Mammary epithelial cell (primary cell): ENCODE measurements around the gene TCF12.

ENCODE experiments used
- CTCF ChIP-seq, 2 donors: IDR thresholded peaks in 1 of 2; conservative IDR thresholded peaks in 1 of 2; 2 replicates each; pipeline ENCODE4 v1.5.1; 2011 to 2012; ENCODE audit warnings: inconsistent platforms in 2 of 2, low read length in 2 of 2, mild to moderate bottlenecking in 2 of 2, control low read depth in 1 of 2, low read depth in 1 of 2; ENCODE audit not compliant: insufficient read depth in 1 of 2; ENCODE audit errors: extremely low read depth in 1 of 2
- EZH2 ChIP-seq: IDR thresholded peaks from 2 replicates; pipeline ENCODE4 v1.6.1; 2012; ENCODE audit warnings: low read length, inconsistent platforms, borderline replicate concordance

- no peak for TF ChIP-seq CTCF (conservative IDR thresholded peaks at IDR 0.05 in 1 of 2, IDR thresholded peaks at IDR 0.05 in 1 of 2; ENCODE audit: extremely low read depth in 1 of 2, insufficient read depth in 1 of 2, low read depth in 1 of 2, low read length in 2 of 2)
- no peak for TF ChIP-seq EZH2
These were observed 41.0 kb upstream of the TCF12 start for GRCh38 chr15:56877255-56877970.
